ENCODE results near the gene C4BPB.

Gene C4BPB

GRCh38 chr1:207084701-207085180, 3.9 kb upstream of the C4BPB start:
- DNase-seq (ENCODE audit: low read depth): peak; percentile 24

GRCh38 chr1:207085887-207086286, 2.8 kb upstream of the C4BPB start:
- DNase-seq (ENCODE audit: low read depth): no peak

- DNase-seq (ENCODE audit: low read depth): no peak
Measured at GRCh38 chr1:207088161-207088560, 499 bp upstream of the C4BPB start.

GRCh38 chr1:207089627-207090355, 1.1 kb downstream of the C4BPB start:
- no peak for DNase-seq (ENCODE audit: low read depth)

- DNase-seq (ENCODE audit: low read depth): no peak
Measured at GRCh38 chr1:207091200-207091908, 2.7 kb downstream of the C4BPB start.

- no peak for DNase-seq (ENCODE audit: low read depth)
Measured at GRCh38 chr1:207093944-207094343, 5.3 kb downstream of the C4BPB start.

- DNase-seq (ENCODE audit: low read depth): no peak
Measured at GRCh38 chr1:207097871-207098324, 9.2 kb downstream of the C4BPB start.

- no peak for DNase-seq (ENCODE audit: low read depth)
Measured at GRCh38 chr1:207101720-207102119, 13.1 kb downstream of the C4BPB start.

GRCh38 chr1:207102146-207102545, 13.5 kb downstream of the C4BPB start:
- no peak for DNase-seq (ENCODE audit: low read depth)

GRCh38 chr1:207102659-207103058, 14.0 kb downstream of the C4BPB start:
- no peak for DNase-seq (ENCODE audit: low read depth)

GRCh38 chr1:207103892-207104373, 15.3 kb downstream of the C4BPB start, which contains the start of gene C4BPA:
Gene C4BPA, plus strand, starts transcription at chr1:207104233. Its CDS starts 8,793 bp downstream, at chr1:207113026.
- no peak for DNase-seq (ENCODE audit: low read depth)

GRCh38 chr1:207109004-207109403, 20.3 kb downstream of the C4BPB start:
- DNase-seq (ENCODE audit: low read depth): no peak

GRCh38 chr1:207112616-207113296, 24.1 kb downstream of the C4BPB start:
- no peak for DNase-seq (ENCODE audit: low read depth)

- DNase-seq (ENCODE audit: low read depth): no peak
Measured at GRCh38 chr1:207115269-207115668, 26.6 kb downstream of the C4BPB start.

GRCh38 chr1:207124389-207124788, 35.7 kb downstream of the C4BPB start:
- no peak for DNase-seq (ENCODE audit: low read depth)

GRCh38 chr1:207128336-207128921, 39.8 kb downstream of the C4BPB start:
- no peak for DNase-seq (ENCODE audit: low read depth)

- DNase-seq (ENCODE audit: low read depth): no peak
Measured at GRCh38 chr1:207129053-207129452, 40.4 kb downstream of the C4BPB start.

- DNase-seq (ENCODE audit: low read depth): no peak
Measured at GRCh38 chr1:207130252-207131036, 41.8 kb downstream of the C4BPB start.

- DNase-seq (ENCODE audit: low read depth): no peak
Measured at GRCh38 chr1:207131163-207131562, 42.5 kb downstream of the C4BPB start.

- DNase-seq (ENCODE audit: low read depth): no peak
Measured at GRCh38 chr1:207134581-207134980, 45.9 kb downstream of the C4BPB start.

- DNase-seq (ENCODE audit: low read depth): no peak
Measured at GRCh38 chr1:207139616-207140015, 51.0 kb downstream of the C4BPB start.

Data from activated T-cell treated with anti-CD3 and anti-CD28 coated beads for 1 hour (primary cell).